SJCRH30 (cell line): Measurements from ENCODE around the gene FKRP. TPM values are rescaled to one million over a fixed set of nuclear protein-coding genes. Genes with fewer than 3 reads are reported as not detected.

Experiments
- DNase-seq, 2 experiments: peaks; one replicate each; pipeline ENCODE4 v3.0.0-alpha.2; 2015 to 2020
- H3K27ac ChIP-seq: fragments of 250-450 bp; sonication (Bioruptor Pico); 2 replicates; pipeline ENCODE4 v1.5.1; 2020; ENCODE audit warnings: mild to moderate bottlenecking, moderate library complexity
- H3K27me3 ChIP-seq: fragments of 250-450 bp; sonication (Bioruptor Pico); 2 replicates; pipeline ENCODE4 v1.5.1; 2020; ENCODE audit warnings: mild to moderate bottlenecking, moderate library complexity
- H3K36me3 ChIP-seq: fragments of 250-450 bp; sonication (Bioruptor Pico); 2 replicates; pipeline ENCODE4 v1.5.1; 2020; ENCODE audit warnings: mild to moderate bottlenecking, moderate library complexity
- H3K4me1 ChIP-seq: fragments of 250-450 bp; sonication (Bioruptor Pico); 2 replicates; pipeline ENCODE4 v1.5.1; 2020; ENCODE audit warnings: mild to moderate bottlenecking, moderate library complexity
- H3K4me3 ChIP-seq: fragments of 250-450 bp; sonication (Bioruptor Pico); 2 replicates; pipeline ENCODE4 v1.5.1; 2020; ENCODE audit warnings: mild to moderate bottlenecking, moderate library complexity
- H3K9me3 ChIP-seq: fragments of 250-450 bp; sonication (Bioruptor Pico); replicated peaks from 2 replicates; pipeline ENCODE4 v1.5.1; 2020; ENCODE audit warnings: mild to moderate bottlenecking, moderate library complexity
- total RNA-seq: library from RNA; depleted of rRNA; stranded (reverse); fragments of >200 nt; shearing (Covaris generic); gene quantifications from 2 replicates; pipeline ENCODE4 v1.2.3, GENCODE V29; 2014

The FKRP gene
- total RNA-seq, 1 experiment from 2014 or later = 15.6 TPM

DNA sequence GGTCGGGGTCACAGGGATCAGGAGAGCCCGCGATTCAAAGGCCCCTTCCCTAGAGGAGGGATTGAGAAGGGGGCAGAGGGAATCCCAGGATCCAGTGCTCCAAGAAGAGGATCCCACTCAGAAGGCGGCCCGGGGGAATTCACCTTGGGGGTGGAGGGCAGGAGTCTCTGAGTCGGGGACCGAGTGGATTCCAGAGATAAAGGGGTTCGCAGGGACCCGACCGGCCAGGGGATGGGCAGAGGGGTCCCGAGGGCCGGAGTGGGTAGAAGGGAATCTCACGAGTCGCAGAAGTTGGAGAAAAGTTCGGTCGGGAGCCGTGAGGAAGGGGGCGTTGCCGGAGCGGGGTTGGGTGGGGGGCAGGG, 29.2 kb upstream of the FKRP start:
- DNase-seq = peak in 1 of 2 experiments; percentile 29
- H3K4me1 ChIP-seq = no peaks in the 10 kb centered on the region
- H3K27me3 ChIP-seq = no peaks in the 10 kb centered on the region
- H3K36me3 ChIP-seq = peaks cover 15% of the 10 kb centered on the region
- no peaks in the 10 kb centered on the region for H3K9me3 ChIP-seq
- H3K27ac ChIP-seq = 0 out of 2 replicates have a peak overlapping the region, but pooled peaks have one; percentile 12
- peak overlapping the region; percentile 88 for H3K4me3 ChIP-seq

DNA sequence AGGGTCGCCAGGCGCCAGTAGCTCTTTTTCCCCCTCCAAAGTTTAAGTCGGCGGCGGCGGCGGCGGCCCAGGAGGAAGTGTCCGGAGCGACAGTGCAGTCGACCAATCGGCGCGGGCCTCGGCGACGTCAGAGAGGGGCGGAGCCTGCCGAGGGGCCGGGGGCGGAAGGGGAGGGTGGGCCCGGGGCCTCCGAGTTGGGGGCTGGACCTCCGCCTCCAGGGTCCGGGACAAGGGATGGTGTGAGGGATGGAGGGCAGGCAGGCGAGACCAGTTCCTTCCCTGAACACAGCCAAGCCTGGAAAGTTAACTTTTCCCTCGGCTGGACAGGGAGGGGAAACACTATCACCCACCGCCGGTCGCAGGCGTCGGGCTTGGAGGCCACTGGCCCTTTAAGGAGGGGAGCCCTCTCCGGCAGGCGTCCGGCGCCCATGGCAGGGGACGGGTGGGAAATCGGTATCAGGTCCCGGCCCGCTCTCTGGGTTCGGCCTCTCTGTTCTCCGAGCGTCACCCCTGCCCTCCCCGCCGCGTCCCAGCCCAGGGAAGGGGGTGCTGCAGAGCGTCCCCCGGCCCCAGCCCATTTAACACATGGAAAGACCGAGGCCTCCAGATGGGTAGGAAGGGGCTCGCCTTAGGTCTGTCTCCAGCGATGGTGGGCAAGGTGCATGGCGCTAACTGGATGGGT, 28.7 kb upstream of the FKRP start, which contains the start of gene PRKD2:
TSS of gene PRKD2 (minus strand) at position 81 of the 682 bp plus-strand sequence. CDS start 744 bp downstream, outside the sequence.
- peak within 1 kb of the TSS; percentile 88 for H3K4me3 ChIP-seq
- H3K9me3 ChIP-seq = no peaks in the 10 kb centered on the region
- H3K36me3 ChIP-seq = peaks cover 20% of the 10 kb centered on the region
- 0 out of 2 replicates have a peak within 1 kb of the TSS, but pooled peaks have one; percentile 12 for H3K27ac ChIP-seq
- no peaks in the 10 kb centered on the region for H3K4me1 ChIP-seq
- H3K27me3 ChIP-seq = no peaks in the 10 kb centered on the region
- DNase-seq = peak; percentile 87 to 88

- Histone ChIP-seq H3K27ac (no peak overlapping the region), H3K4me3 (no peak overlapping the region), H3K27me3 (no peaks in the 10 kb centered on the region), H3K36me3 (peaks cover 20% of the 10 kb centered on the region), H3K4me1 (no peaks in the 10 kb centered on the region), H3K9me3 (no peaks in the 10 kb centered on the region)
- no peak for DNase-seq
Measured at GRCh38 chr19:46717716-46718143, 28.1 kb upstream of the FKRP start.

- H3K9me3 ChIP-seq = no peaks in the 10 kb centered on the region
- DNase-seq = no peak
- H3K4me1 ChIP-seq = no peaks in the 10 kb centered on the region
- no peak overlapping the region for H3K27ac ChIP-seq
- peaks cover 20% of the 10 kb centered on the region for H3K36me3 ChIP-seq
- no peaks in the 10 kb centered on the region for H3K27me3 ChIP-seq
- H3K4me3 ChIP-seq = no peak overlapping the region
Measured at GRCh38 chr19:46718157-46718933, 27.5 kb upstream of the FKRP start.

GRCh38 chr19:46718934-46719622, 26.8 kb upstream of the FKRP start:
- H3K27me3 ChIP-seq = no peaks in the 10 kb centered on the region
- H3K27ac ChIP-seq = no peak overlapping the region
- no peaks in the 10 kb centered on the region for H3K9me3 ChIP-seq
- DNase-seq = no peak
- H3K4me1 ChIP-seq = no peaks in the 10 kb centered on the region
- no peak overlapping the region for H3K4me3 ChIP-seq
- peaks cover 20% of the 10 kb centered on the region for H3K36me3 ChIP-seq

DNA sequence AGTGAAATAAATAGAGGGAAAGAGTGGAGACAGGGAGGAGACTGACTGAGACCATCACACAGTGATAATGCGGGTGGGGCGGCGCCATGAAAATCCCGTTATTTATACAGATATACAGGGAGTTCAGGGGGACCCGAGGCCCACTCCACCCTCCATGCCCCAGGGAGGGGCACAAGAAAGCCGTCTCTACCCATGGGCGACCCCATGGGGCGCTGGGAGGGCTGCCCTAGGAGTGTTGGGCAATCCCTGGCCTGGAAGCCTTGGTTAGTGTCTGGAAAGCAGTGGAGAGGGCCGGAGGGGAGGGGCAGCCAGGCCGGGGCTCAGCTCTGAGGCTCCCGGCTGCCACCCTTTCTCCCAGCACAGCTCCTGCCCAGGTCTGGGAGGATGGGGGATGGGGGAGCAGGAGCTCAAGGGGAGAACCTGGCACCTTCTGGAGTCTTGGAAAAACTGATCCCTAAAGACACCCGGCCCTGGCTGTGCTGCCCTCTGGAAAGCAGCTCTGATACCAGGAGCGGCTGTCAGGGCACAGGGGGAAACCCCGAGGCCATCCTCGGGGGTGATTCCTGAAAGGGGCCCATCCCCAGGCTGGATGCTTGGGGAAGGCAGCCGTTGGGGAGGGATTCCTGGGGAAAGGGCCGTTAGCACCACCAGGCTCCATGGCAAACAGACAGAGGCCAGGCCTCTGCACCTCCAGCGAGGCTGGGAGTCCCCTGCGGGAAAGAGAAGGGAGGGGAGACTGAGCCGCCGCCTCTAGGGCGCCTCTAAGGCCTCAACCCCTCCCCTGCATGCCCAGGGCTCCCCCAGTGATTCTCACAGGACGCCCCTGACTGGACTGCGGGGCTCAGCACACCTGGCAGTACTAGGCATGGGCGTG, 26.0 kb upstream of the FKRP start:
- DNase-seq = no peak
- H3K27me3 ChIP-seq = no peaks in the 10 kb centered on the region
- no peak overlapping the region for H3K4me3 ChIP-seq
- H3K36me3 ChIP-seq = peaks cover 26% of the 10 kb centered on the region
- H3K4me1 ChIP-seq = no peaks in the 10 kb centered on the region
- no peaks in the 10 kb centered on the region for H3K9me3 ChIP-seq
- H3K27ac ChIP-seq = no peak overlapping the region

- Histone ChIP-seq H3K27me3 (no peaks in the 10 kb centered on the region), H3K4me3 (no peak overlapping the region), H3K27ac (no peak overlapping the region), H3K9me3 (no peaks in the 10 kb centered on the region), H3K36me3 (peaks cover 28% of the 10 kb centered on the region), H3K4me1 (no peaks in the 10 kb centered on the region)
- DNase-seq = no peak
Measured at GRCh38 chr19:46720503-46721239, 25.2 kb upstream of the FKRP start.

DNA sequence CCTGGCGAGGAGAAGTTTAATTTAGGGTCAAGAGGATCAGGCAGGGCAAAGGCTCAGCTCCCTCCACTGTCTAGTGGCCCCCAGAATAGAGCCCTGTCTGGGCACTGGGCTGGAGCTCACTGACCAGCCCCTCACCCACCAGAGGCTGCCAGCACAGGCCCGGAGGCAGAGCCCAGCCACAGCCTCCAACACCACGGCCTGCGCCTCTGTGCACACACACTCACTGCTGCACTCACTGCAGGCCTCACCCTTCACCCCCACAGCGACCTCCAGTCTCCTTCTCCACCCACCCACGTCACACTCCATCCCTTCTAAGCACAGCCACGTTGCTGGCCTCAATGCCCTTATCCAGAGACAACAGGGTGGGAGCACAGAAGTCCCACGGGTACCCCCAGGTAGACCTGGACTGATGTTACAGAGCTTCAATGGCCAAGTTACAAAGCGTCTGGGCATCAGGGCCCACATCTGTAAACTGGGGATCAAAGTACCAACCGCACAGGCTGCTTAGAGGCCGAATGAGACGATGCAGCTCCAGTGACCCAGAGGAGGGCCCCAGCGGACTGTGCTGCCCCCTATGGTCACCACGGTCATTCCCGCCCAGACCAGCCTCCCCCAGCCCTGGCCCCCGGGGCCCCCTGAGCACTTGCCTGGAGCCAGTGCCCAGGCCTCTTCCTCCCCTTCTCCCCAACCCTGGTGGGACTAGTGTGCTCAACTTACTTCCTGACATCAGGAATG, 24.4 kb upstream of the FKRP start:
- peaks cover 32% of the 10 kb centered on the region for H3K36me3 ChIP-seq

GRCh38 chr19:46722004-46722380, 23.9 kb upstream of the FKRP start:
- Histone ChIP-seq H3K27ac (no peak overlapping the region), H3K9me3 (no peaks in the 10 kb centered on the region), H3K4me3 (no peak overlapping the region), H3K4me1 (no peaks in the 10 kb centered on the region), H3K36me3 (peaks cover 37% of the 10 kb centered on the region), H3K27me3 (no peaks in the 10 kb centered on the region)
- no peak for DNase-seq

More for the DNA sequence above, 24.4 kb upstream of the FKRP start:
- DNase-seq = no peak
- H3K4me1 ChIP-seq = no peaks in the 10 kb centered on the region
- H3K9me3 ChIP-seq = no peaks in the 10 kb centered on the region
- no peak overlapping the region for H3K27ac ChIP-seq
- H3K4me3 ChIP-seq = no peak overlapping the region
- H3K27me3 ChIP-seq = no peaks in the 10 kb centered on the region

GRCh38 chr19:46722421-46723022, 23.3 kb upstream of the FKRP start:
- DNase-seq = no peak
- Histone ChIP-seq H3K36me3 (peaks cover 43% of the 10 kb centered on the region), H3K4me3 (no peak overlapping the region), H3K4me1 (no peaks in the 10 kb centered on the region), H3K27ac (no peak overlapping the region), H3K27me3 (no peaks in the 10 kb centered on the region), H3K9me3 (no peaks in the 10 kb centered on the region)

GRCh38 chr19:46723023-46723461, 22.8 kb upstream of the FKRP start:
- H3K36me3 ChIP-seq = peaks cover 48% of the 10 kb centered on the region
- H3K4me3 ChIP-seq = no peak overlapping the region
- H3K9me3 ChIP-seq = no peaks in the 10 kb centered on the region
- no peaks in the 10 kb centered on the region for H3K27me3 ChIP-seq
- no peak overlapping the region for H3K27ac ChIP-seq
- DNase-seq = no peak
- no peaks in the 10 kb centered on the region for H3K4me1 ChIP-seq

- no peak for DNase-seq
- Histone ChIP-seq H3K27ac (no peak overlapping the region), H3K4me3 (no peak overlapping the region), H3K27me3 (no peaks in the 10 kb centered on the region), H3K9me3 (no peaks in the 10 kb centered on the region), H3K36me3 (peaks cover 52% of the 10 kb centered on the region), H3K4me1 (no peaks in the 10 kb centered on the region)
Measured at GRCh38 chr19:46723471-46723870, 22.4 kb upstream of the FKRP start.

- no peak overlapping the region for H3K27ac ChIP-seq
- no peak for DNase-seq
- no peaks in the 10 kb centered on the region for H3K27me3 ChIP-seq
- H3K9me3 ChIP-seq = no peaks in the 10 kb centered on the region
- H3K36me3 ChIP-seq = peaks cover 62% of the 10 kb centered on the region
- no peaks in the 10 kb centered on the region for H3K4me1 ChIP-seq
- H3K4me3 ChIP-seq = no peak overlapping the region
Measured at GRCh38 chr19:46724468-46724867, 21.4 kb upstream of the FKRP start.
